GM06990 (cell line): ENCODE measurements around the gene MAPKAP1.

Experiments used
- DNase-seq: peaks from one replicate; pipeline ENCODE4 v3.0.0-alpha.2; 2011; ENCODE audit not compliant: insufficient read length; ENCODE audit errors: extremely low read depth
- H3K27me3 ChIP-seq: replicated peaks from 2 replicates; pipeline ENCODE4 v1.6.0; 2011; ENCODE audit warnings: low read length; ENCODE audit not compliant: control insufficient read depth, insufficient read depth
- H3K36me3 ChIP-seq: 2 replicates; pipeline ENCODE4 v1.5.1; 2011; ENCODE audit warnings: low read length; ENCODE audit not compliant: control insufficient read depth, insufficient read depth
- H3K4me3 ChIP-seq: replicated peaks from 2 replicates; pipeline ENCODE4 v1.5.1; 2011; ENCODE audit warnings: low read depth, mild to moderate bottlenecking, control low read depth, low read length
- CTCF ChIP-seq: IDR thresholded peaks from 2 replicates; pipeline ENCODE4 v1.5.1; 2011; ENCODE audit warnings: low read length, control low read depth, mild to moderate bottlenecking, inconsistent platforms; ENCODE audit not compliant: insufficient read depth, poor library complexity, severe bottlenecking

The MAPKAP1 gene

GRCh38 chr9:125549465-125549871 is 157.5 kb downstream of the MAPKAP1 start:
- no peaks in the 10 kb centered on the region for H3K27me3 ChIP-seq
- no peak for TF ChIP-seq CTCF
- DNase-seq: no peak
- peaks cover 3% of the 10 kb centered on the region for H3K36me3 ChIP-seq
- H3K4me3 ChIP-seq: no peak overlapping the region

- H3K4me3 ChIP-seq: no peak overlapping the region
- DNase-seq: no peak
- no peak for TF ChIP-seq CTCF
- H3K36me3 ChIP-seq: peaks cover 3% of the 10 kb centered on the region
- no peaks in the 10 kb centered on the region for H3K27me3 ChIP-seq
Observed at GRCh38 chr9:125549039-125549438, 158.0 kb downstream of the MAPKAP1 start.

- DNase-seq: no peak
- H3K36me3 ChIP-seq: peaks cover 3% of the 10 kb centered on the region
- H3K27me3 ChIP-seq: no peaks in the 10 kb centered on the region
- no peak for TF ChIP-seq CTCF
- H3K4me3 ChIP-seq: no peak overlapping the region
Observed at GRCh38 chr9:125548141-125548540, 158.9 kb downstream of the MAPKAP1 start.

- Histone ChIP-seq H3K27me3 (no peaks in the 10 kb centered on the region), H3K4me3 (no peak overlapping the region), H3K36me3 (peaks cover 3% of the 10 kb centered on the region)
- no peak for DNase-seq
- TF ChIP-seq CTCF: no peak
Observed at GRCh38 chr9:125547368-125547767, 159.6 kb downstream of the MAPKAP1 start.

GRCh38 chr9:125545845-125546244 is 161.2 kb downstream of the MAPKAP1 start:
- H3K4me3 ChIP-seq: no peak overlapping the region
- no peak for DNase-seq
- H3K36me3 ChIP-seq: peaks cover 5% of the 10 kb centered on the region
- TF ChIP-seq CTCF: no peak
- no peaks in the 10 kb centered on the region for H3K27me3 ChIP-seq

- Histone ChIP-seq H3K36me3 (peaks cover 6% of the 10 kb centered on the region), H3K4me3 (no peak overlapping the region), H3K27me3 (no peaks in the 10 kb centered on the region)
- no peak for DNase-seq
- TF ChIP-seq CTCF: no peak
Observed at GRCh38 chr9:125544988-125545651, 161.9 kb downstream of the MAPKAP1 start.
